Activated CD4-positive, alpha-beta T cell treated with anti-CD3 and anti-CD28 coated beads for 4 hours (primary cell): ENCODE results near the gene ZNF516.
"Not testable (repeated sequence)": the region's sequence is repeated elsewhere in the genome, so short reads cannot be mapped to it uniquely, and the experiment has no call there.

ENCODE experiments used
- DNase-seq, 2 donors: peaks; one replicate each; pipeline ENCODE4 v3.0.0-alpha.2; 2020

Gene ZNF516

GRCh38 chr18:76495006-76495370 is at the start of gene ZNF516:
Gene ZNF516, minus strand, starts transcription at chr18:76495242. Its CDS starts 52,188 bp downstream, at chr18:76443054.
- no peak for DNase-seq

- DNase-seq, result no peak
Observed at GRCh38 chr18:76538846-76539245, 43.8 kb upstream of the ZNF516 start.

GRCh38 chr18:76537621-76538020 is 42.6 kb upstream of the ZNF516 start:
- DNase-seq, result no peak

GRCh38 chr18:76536593-76536992 is 41.6 kb upstream of the ZNF516 start:
- not testable (repeated sequence) for DNase-seq

GRCh38 chr18:76532875-76533274 is 37.8 kb upstream of the ZNF516 start:
- DNase-seq, result no peak

- no peak for DNase-seq
Observed at GRCh38 chr18:76530846-76531245, 35.8 kb upstream of the ZNF516 start.

GRCh38 chr18:76530391-76530790 is 35.3 kb upstream of the ZNF516 start:
- no peak for DNase-seq

GRCh38 chr18:76529433-76529811 is 34.4 kb upstream of the ZNF516 start:
- no peak for DNase-seq

- no peak for DNase-seq
Observed at GRCh38 chr18:76528477-76529432, 33.7 kb upstream of the ZNF516 start.

GRCh38 chr18:76525911-76526310 is 30.9 kb upstream of the ZNF516 start:
- no peak for DNase-seq

GRCh38 chr18:76524900-76525698 is 30.1 kb upstream of the ZNF516 start:
- no peak for DNase-seq

- DNase-seq, result no peak
Observed at GRCh38 chr18:76524477-76524876, 29.4 kb upstream of the ZNF516 start.

GRCh38 chr18:76522551-76522950 is 27.5 kb upstream of the ZNF516 start:
- DNase-seq, result no peak

GRCh38 chr18:76522122-76522503 is 27.1 kb upstream of the ZNF516 start:
- DNase-seq, result no peak

- no peak for DNase-seq
Observed at GRCh38 chr18:76521417-76522121, 26.5 kb upstream of the ZNF516 start.

GRCh38 chr18:76518860-76519538 is 24.0 kb upstream of the ZNF516 start:
- DNase-seq, result no peak

- no peak for DNase-seq
Observed at GRCh38 chr18:76518123-76518859, 23.2 kb upstream of the ZNF516 start.

- DNase-seq, result no peak
Observed at GRCh38 chr18:76515576-76515975, 20.5 kb upstream of the ZNF516 start.

- no peak for DNase-seq
Observed at GRCh38 chr18:76514573-76514972, 19.5 kb upstream of the ZNF516 start.

GRCh38 chr18:76507830-76508385 is 12.9 kb upstream of the ZNF516 start:
- DNase-seq, result no peak

GRCh38 chr18:76506974-76507764 is 12.1 kb upstream of the ZNF516 start:
- no peak for DNase-seq
